OCI-LY7 (cell line): ENCODE data around the gene TRA2A. TPM values are rescaled to one million over a fixed set of nuclear protein-coding genes. Genes with fewer than 3 reads are reported as not detected.

ENCODE experiments used
- BruUV-seq: library from RNA; stranded (reverse); fragments of 400-500 nt; replicated peaks from 2 replicates; lab custom pipeline; 2021; lab: Mats Ljungman, UMichigan
- CTCF ChIA-PET: fragments of 300-600 bp; sonication (Branson Sonifier 250); formaldehyde crosslinking; loops from one replicate; lab custom pipeline; 2022; ENCODE audit warnings: antibody characterized with exemption; ENCODE audit not compliant: unreplicated experiment; lab: Charles Lee
- POLR2A ChIA-PET: fragments of 300-600 bp; sonication (Branson Sonifier 250); formaldehyde crosslinking; loops from one replicate; lab custom pipeline; 2022; ENCODE audit warnings: antibody characterized with exemption; lab: Charles Lee
- DNase-seq: peaks from one replicate; pipeline ENCODE4 v3.0.0-alpha.2; 2015; ENCODE audit warnings: low spot score
- H2AFZ ChIP-seq: fragments of 200-600 bp; sonication (generic), shearing (Covaris generic); 2 replicates; pipeline ENCODE4 v1.6.1; 2014; ENCODE audit warnings: mild to moderate bottlenecking, antibody characterized with exemption, low read length, moderate library complexity
- H3K27ac ChIP-seq: fragments of 200-600 bp; sonication (generic); 2 replicates; pipeline ENCODE4 v1.5.1; 2014; ENCODE audit warnings: mixed run types, low read depth, mild to moderate bottlenecking, moderate library complexity, low read length, inconsistent platforms; ENCODE audit not compliant: poor library complexity, severe bottlenecking
- H3K36me3 ChIP-seq: fragments of 200-600 bp; sonication (generic); 2 replicates; pipeline ENCODE4 v1.6.1; 2014; ENCODE audit warnings: mild to moderate bottlenecking, antibody characterized with exemption, low read length, moderate library complexity, mixed read lengths; ENCODE audit not compliant: insufficient read depth
- H3K4me1 ChIP-seq: fragments of 200-600 bp; sonication (generic); 2 replicates; pipeline ENCODE4 v1.5.1; 2014; ENCODE audit warnings: mild to moderate bottlenecking, low read length; ENCODE audit not compliant: insufficient read depth, poor library complexity, severe bottlenecking
- H3K4me2 ChIP-seq: fragments of 200-600 bp; sonication (generic); 2 replicates; pipeline ENCODE4 v1.6.1; 2014; ENCODE audit warnings: mild to moderate bottlenecking, low read length
- H3K4me3 ChIP-seq: fragments of 200-600 bp; sonication (generic); 2 replicates; pipeline ENCODE4 v1.5.1; 2014; ENCODE audit warnings: mild to moderate bottlenecking, low read depth, low read length; ENCODE audit not compliant: poor library complexity, severe bottlenecking
- H3K79me2 ChIP-seq: fragments of 200-600 bp; sonication (generic); 2 replicates; pipeline ENCODE4 v1.6.1; 2016; ENCODE audit warnings: low read depth, mild to moderate bottlenecking, low read length, moderate library complexity, mixed read lengths; ENCODE audit not compliant: insufficient read depth
- H3K9me2 ChIP-seq: fragments of 200-600 bp; sonication (generic); 2 replicates; pipeline ENCODE4 v1.6.1; 2016; ENCODE audit warnings: mild to moderate bottlenecking, low read length, mixed read lengths; ENCODE audit not compliant: insufficient read depth
- H3K9me3 ChIP-seq: fragments of 200-600 bp; sonication (generic); 2 replicates; pipeline ENCODE4 v1.6.1; 2014; ENCODE audit warnings: mild to moderate bottlenecking, mixed run types, low read length, mixed read lengths
- H4K20me1 ChIP-seq: fragments of 200-600 bp; sonication (generic); 2 replicates; pipeline ENCODE4 v1.6.1; 2014; ENCODE audit warnings: mild to moderate bottlenecking, antibody characterized with exemption, low read length, moderate library complexity, mixed read lengths; ENCODE audit not compliant: insufficient read depth
- CTCF ChIP-seq: fragments of 200-600 bp; sonication (generic); conservative IDR thresholded peaks from 2 replicates; pipeline ENCODE4 v1.5.1; 2014; ENCODE audit warnings: mild to moderate bottlenecking, antibody characterized with exemption, low read length, moderate library complexity, mixed read lengths
- EZH2phosphoT487 ChIP-seq: fragments of 200-600 bp; sonication (generic); IDR thresholded peaks from 2 replicates; pipeline ENCODE4 v1.6.1; 2018; ENCODE audit warnings: low read depth, borderline replicate concordance, mild to moderate bottlenecking, mixed run types, antibody characterized with exemption, low read length, moderate library complexity, mixed read lengths
- intact Hi-C: fragments of 100-400 bp; cut with micrococcal nuclease; formaldehyde crosslinking; loops from one replicate; pipeline ENCODE4 v1.10.0; 2022; ENCODE audit not compliant: unreplicated experiment
- total RNA-seq, 2 experiments: library from RNA; depleted of rRNA in 1 of 2; stranded (reverse); fragments of >200 nt in 1 of 2; shearing (Covaris generic) in 1 of 2; gene quantifications; 2 replicates each; pipeline ENCODE4 v1.2.3, GENCODE V29; 2014 to 2022

Gene TRA2A
- total RNA-seq, 2 experiments from 2014 or later: 41.4 to 129 TPM

- Histone ChIP-seq H3K9me3 (no peaks in the 10 kb centered on the region), H3K4me3 (peak overlapping the region; percentile 85), H3K9me2 (no peaks in the 10 kb centered on the region), H3K4me1 (peaks cover 20% of the 10 kb centered on the region), H4K20me1 (no peaks in the 10 kb centered on the region), H2AFZ (no peak overlapping the region), H3K27ac (peak overlapping the region; percentile 90), H3K79me2 (peaks cover 68% of the 10 kb centered on the region), H3K36me3 (no peaks in the 10 kb centered on the region), H3K4me2 (peak overlapping the region; percentile 100)
- TF ChIP-seq EZH2phosphoT487 (no peak), CTCF (no peak)
- DNase-seq: peak; percentile 62
- POLR2A ChIA-PET: interaction anchor here (0.7 to 3.6 kb wide), 22 partner anchors 9 to 367 kb away, joined by 3 to 27 read pairs (median 4); partner anchors contain the start of gene MALSU1
- TSS peak; percentile 50 for BruUV-seq
- CTCF ChIA-PET: interaction anchor here (0.6 to 1.1 kb wide), 2 partner anchors 115 to 202 kb away, joined by 3 read pairs; no protein-coding TSS in a partner anchor
- intact Hi-C loops: loop anchor here (5.0 to 10.0 kb wide), 2 partner anchors 196 to 458 kb away; partner anchors contain the start of gene HYCC1
Observed at GRCh38 chr7:23472956-23473843, 58.6 kb downstream of the TRA2A start.

GRCh38 chr7:23472556-23472955 is 59.2 kb downstream of the TRA2A start:
- Histone ChIP-seq H2AFZ (no peak overlapping the region), H3K27ac (peak overlapping the region; percentile 90), H3K4me1 (peaks cover 14% of the 10 kb centered on the region), H3K4me2 (peak overlapping the region; percentile 100), H3K9me3 (no peaks in the 10 kb centered on the region), H3K36me3 (no peaks in the 10 kb centered on the region), H3K4me3 (peak overlapping the region; percentile 85), H3K79me2 (peaks cover 68% of the 10 kb centered on the region), H4K20me1 (no peaks in the 10 kb centered on the region), H3K9me2 (no peaks in the 10 kb centered on the region)
- intact Hi-C loops: loop anchor here (5.0 to 10.0 kb wide), 2 partner anchors 195 to 458 kb away; partner anchors contain the start of gene HYCC1
- ChIA-PET CTCF (interaction anchor here (0.6 to 1.1 kb wide), 2 partner anchors 115 to 201 kb away, joined by 3 read pairs; no protein-coding TSS in a partner anchor), POLR2A (interaction anchor here (0.7 to 3.6 kb wide), 24 partner anchors 9 to 367 kb away, joined by 3 to 27 read pairs (median 4); partner anchors contain the start of gene MALSU1)
- BruUV-seq: no TSS peak
- TF ChIP-seq EZH2phosphoT487: no peak
- no peak for TF ChIP-seq CTCF
- DNase-seq: no peak
